Fibroblast of lung (primary cell): ENCODE measurements around the gene FAM169A.
"Not testable (repeated sequence)": the region's sequence is repeated elsewhere in the genome, so short reads cannot be mapped to it uniquely, and the experiment has no call there.

ENCODE experiments used
- EZH2 ChIP-seq: IDR thresholded peaks from 2 replicates; pipeline ENCODE4 v1.5.1; 2012; ENCODE audit warnings: low read length, control low read depth, mild to moderate bottlenecking; ENCODE audit errors: missing control alignments
- TF ChIP-seq, protein P1 (sequence below), 2 donors: IDR thresholded peaks in 1 of 2; conservative IDR thresholded peaks in 1 of 2; 1 replicate in 1 of 2; 2 replicates in 1 of 2; pipeline ENCODE4 v1.5.1; 2011 to 2012; ENCODE audit warnings: low read length in 2 of 2, control low read depth in 1 of 2, inconsistent platforms in 1 of 2, low read depth in 1 of 2, mild to moderate bottlenecking in 1 of 2

DNA sequence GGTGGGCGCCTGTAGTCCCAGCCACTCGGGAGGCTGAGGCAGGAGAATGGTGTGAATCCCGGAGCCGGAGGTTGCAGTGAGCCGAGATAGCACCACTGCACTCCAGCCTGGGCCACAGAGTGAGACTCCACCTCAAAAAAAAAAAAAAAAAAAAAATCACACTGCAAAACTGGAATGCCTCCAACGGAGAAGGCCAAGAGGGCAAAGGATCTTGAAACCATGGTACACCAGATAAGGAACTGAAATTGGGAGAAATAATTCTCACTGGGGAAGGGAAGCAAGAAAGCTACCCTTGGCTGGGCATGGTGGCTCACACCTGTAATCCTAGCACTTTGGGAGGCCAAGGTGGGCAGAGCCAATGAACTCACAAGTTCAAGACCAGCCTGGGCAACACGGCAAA lies 9.2 kb downstream of the FAM169A start:
- TF ChIP-seq, protein P1, sequence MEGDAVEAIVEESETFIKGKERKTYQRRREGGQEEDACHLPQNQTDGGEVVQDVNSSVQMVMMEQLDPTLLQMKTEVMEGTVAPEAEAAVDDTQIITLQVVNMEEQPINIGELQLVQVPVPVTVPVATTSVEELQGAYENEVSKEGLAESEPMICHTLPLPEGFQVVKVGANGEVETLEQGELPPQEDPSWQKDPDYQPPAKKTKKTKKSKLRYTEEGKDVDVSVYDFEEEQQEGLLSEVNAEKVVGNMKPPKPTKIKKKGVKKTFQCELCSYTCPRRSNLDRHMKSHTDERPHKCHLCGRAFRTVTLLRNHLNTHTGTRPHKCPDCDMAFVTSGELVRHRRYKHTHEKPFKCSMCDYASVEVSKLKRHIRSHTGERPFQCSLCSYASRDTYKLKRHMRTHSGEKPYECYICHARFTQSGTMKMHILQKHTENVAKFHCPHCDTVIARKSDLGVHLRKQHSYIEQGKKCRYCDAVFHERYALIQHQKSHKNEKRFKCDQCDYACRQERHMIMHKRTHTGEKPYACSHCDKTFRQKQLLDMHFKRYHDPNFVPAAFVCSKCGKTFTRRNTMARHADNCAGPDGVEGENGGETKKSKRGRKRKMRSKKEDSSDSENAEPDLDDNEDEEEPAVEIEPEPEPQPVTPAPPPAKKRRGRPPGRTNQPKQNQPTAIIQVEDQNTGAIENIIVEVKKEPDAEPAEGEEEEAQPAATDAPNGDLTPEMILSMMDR (conservative IDR thresholded peaks at IDR 0.05 in 1 of 2, IDR thresholded peaks at IDR 0.05 in 1 of 2; ENCODE audit: low read depth in 1 of 2, low read length in 2 of 2): not testable (repeated sequence)
- not testable (repeated sequence) for TF ChIP-seq EZH2
